HG03558 (cell line): ENCODE data around the gene PTPRZ1.

Experiments
- ATAC-seq: cut with Tn5 transposase; IDR thresholded peaks from one replicate; pipeline ENCODE4 v1.9.1; 2021; ENCODE audit warnings: moderate number of reproducible peaks; ENCODE audit not compliant: unreplicated experiment; ENCODE audit errors: extremely low read depth

PTPRZ1 gene

GRCh38 chr7:121872831-121873288, at the start of gene PTPRZ1:
Gene PTPRZ1, plus strand, starts transcription at chr7:121873161. Its CDS starts 339 bp downstream, at chr7:121873500.
- ATAC-seq: no peak

GRCh38 chr7:121824276-121824675, 48.7 kb upstream of the PTPRZ1 start:
- ATAC-seq: no peak

- ATAC-seq: no peak
Observed at GRCh38 chr7:121831351-121831750, 41.6 kb upstream of the PTPRZ1 start.

GRCh38 chr7:121831801-121832200, 41.2 kb upstream of the PTPRZ1 start:
- no peak for ATAC-seq

GRCh38 chr7:121832347-121832746, 40.6 kb upstream of the PTPRZ1 start:
- no peak for ATAC-seq

- no peak for ATAC-seq
Observed at GRCh38 chr7:121833991-121834390, 39.0 kb upstream of the PTPRZ1 start.

GRCh38 chr7:121837462-121837861, 35.5 kb upstream of the PTPRZ1 start:
- ATAC-seq: no peak

GRCh38 chr7:121847041-121847440, 25.9 kb upstream of the PTPRZ1 start:
- ATAC-seq: no peak

GRCh38 chr7:121853307-121853706, 19.7 kb upstream of the PTPRZ1 start:
- no peak for ATAC-seq

- no peak for ATAC-seq
Observed at GRCh38 chr7:121860953-121861352, 12.0 kb upstream of the PTPRZ1 start.

- ATAC-seq: no peak
Observed at GRCh38 chr7:121862591-121862990, 10.4 kb upstream of the PTPRZ1 start.

- no peak for ATAC-seq
Observed at GRCh38 chr7:121871188-121871587, 1.8 kb upstream of the PTPRZ1 start.

GRCh38 chr7:121873289-121874194, 581 bp downstream of the PTPRZ1 start:
- ATAC-seq: no peak

GRCh38 chr7:121874298-121874697, 1.3 kb downstream of the PTPRZ1 start:
- ATAC-seq: no peak

- no peak for ATAC-seq
Observed at GRCh38 chr7:121875203-121875602, 2.2 kb downstream of the PTPRZ1 start.

GRCh38 chr7:121876656-121877500, 3.9 kb downstream of the PTPRZ1 start:
- ATAC-seq: no peak

GRCh38 chr7:121878918-121879464, 6.0 kb downstream of the PTPRZ1 start:
- no peak for ATAC-seq

GRCh38 chr7:121879544-121879943, 6.6 kb downstream of the PTPRZ1 start:
- ATAC-seq: no peak

GRCh38 chr7:121882731-121883130, 9.8 kb downstream of the PTPRZ1 start:
- no peak for ATAC-seq

- ATAC-seq: no peak
Observed at GRCh38 chr7:121885166-121885920, 12.4 kb downstream of the PTPRZ1 start.
